ENCODE measurements around the gene MLLT3.

- TF ChIP-seq CTCF (IDR thresholded peaks at IDR 0.05): no peak
- TF ChIP-seq POLR2A (IDR thresholded peaks at IDR 0.05): no peak
- TF ChIP-seq EP300 (IDR thresholded peaks at IDR 0.05; ENCODE audit: low read depth): no peak
These were observed 83.3 kb downstream of the MLLT3 start for GRCh38 chr9:20538956-20539355.
